NCI-H524 (cell line): ENCODE results near the gene CENPA.
"Not testable (repeated sequence)": the region's sequence is repeated elsewhere in the genome, so short reads cannot be mapped to it uniquely, and the experiment has no call there.

Experiments
- DNase-seq, 2 experiments: peaks; one replicate each; lab custom pipeline; 2025; lab: John Stamatoyannopoulos, UW

Gene CENPA

DNA sequence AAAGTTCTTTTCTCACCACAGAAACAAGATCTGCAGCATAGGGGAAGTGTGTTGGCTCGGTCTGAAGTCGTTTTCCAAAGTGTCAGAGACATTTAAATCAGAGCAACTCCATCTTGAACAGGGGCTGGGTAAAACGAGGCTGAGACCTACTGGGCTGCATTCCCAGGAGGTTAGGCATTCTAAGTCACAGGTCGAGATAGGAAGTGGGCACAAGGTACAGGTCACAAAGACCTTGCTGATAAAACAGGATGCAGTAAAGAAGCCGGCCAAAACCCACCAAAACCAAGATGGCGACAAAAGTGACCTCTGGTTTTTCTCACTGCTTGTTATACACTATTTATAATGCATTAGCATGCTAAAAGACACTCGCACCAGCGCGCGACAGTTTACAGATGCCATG is 24.9 kb upstream of the CENPA start:
- DNase-seq, result not testable (repeated sequence)

DNA sequence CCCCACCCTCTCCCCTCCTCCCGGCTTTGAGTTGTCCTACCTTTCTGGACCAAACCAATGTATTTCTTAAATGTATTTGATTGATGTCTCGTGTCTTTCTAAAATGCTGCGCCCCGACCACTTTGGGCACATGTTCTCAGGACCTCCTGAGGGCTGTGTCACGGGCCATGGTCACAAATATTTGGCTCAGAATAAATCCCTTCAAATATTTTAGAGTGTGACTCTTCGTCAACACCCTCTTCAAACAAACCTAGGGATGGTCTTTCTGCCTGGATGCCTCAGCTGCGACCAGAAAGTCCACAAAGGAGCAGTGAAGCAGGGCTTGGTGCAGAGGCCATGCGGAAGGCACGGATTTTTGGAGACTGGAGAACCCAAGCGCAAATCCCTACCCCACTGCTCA is 22.8 kb upstream of the CENPA start:
- DNase-seq, result no peak

DNA sequence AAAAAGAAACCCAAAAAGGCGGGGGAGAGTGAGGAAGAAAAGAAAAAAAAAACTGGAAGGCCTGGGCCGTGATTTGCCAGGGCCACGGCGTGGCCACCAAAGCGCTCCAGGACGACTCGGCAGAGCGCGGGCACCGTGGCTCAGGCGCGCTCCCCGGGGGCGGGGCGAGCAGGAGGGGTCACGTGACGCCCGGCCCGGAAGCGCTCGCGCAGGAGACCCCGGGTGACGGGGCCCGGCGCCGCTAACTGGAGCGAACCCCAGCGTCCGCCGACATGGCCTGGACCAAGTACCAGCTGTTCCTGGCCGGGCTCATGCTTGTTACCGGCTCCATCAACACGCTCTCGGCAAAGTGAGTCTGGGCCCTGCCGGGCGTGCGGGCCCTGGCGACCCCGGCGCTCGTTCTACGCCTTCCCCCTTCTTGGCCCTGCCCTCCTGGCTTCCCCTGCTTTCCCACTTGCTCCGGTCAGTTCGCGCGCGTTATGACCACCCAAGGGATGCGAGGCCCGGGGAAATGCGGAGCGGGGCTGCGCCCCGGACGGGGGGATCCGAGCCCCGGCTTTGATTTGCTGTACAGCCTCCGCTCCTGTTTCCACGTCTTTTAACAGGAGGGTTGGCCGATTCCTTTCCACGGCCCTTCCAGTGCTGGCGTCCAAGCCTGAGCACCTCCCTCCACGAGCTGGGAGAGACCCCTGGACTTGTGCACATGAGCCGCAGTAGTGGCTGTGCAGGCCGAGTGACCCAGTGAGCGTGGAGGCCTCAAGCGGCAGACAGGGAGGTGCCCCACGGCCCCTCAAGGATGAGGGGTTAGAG is 21.6 kb upstream of the CENPA start, which contains the start of gene SLC35F6:
Gene SLC35F6, plus strand, starts transcription at position 207 of the 810 bp plus-strand sequence. Its CDS starts 66 bp downstream, at position 273.
- DNase-seq, result peak; percentile 65 to 74

DNA sequence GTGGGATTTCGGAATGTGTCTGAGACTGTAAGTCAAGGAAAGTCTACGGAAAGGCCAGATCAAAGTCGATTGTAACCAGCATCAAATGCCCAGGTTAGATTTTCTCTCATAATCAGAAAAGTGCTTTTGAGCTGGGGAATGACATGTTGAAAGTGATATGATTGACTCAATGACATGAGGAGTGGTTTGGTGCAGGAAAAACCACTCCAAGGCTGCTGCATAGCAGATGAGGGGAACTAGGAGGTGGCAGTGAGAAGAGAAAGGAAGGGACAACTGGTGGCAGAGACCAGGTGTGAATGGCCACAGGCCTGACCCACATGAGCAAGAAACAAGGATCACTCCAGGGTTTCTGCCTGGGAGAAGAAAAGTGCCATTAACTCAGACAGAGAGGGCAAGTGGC is 20.9 kb upstream of the CENPA start:
- no peak for DNase-seq

DNA sequence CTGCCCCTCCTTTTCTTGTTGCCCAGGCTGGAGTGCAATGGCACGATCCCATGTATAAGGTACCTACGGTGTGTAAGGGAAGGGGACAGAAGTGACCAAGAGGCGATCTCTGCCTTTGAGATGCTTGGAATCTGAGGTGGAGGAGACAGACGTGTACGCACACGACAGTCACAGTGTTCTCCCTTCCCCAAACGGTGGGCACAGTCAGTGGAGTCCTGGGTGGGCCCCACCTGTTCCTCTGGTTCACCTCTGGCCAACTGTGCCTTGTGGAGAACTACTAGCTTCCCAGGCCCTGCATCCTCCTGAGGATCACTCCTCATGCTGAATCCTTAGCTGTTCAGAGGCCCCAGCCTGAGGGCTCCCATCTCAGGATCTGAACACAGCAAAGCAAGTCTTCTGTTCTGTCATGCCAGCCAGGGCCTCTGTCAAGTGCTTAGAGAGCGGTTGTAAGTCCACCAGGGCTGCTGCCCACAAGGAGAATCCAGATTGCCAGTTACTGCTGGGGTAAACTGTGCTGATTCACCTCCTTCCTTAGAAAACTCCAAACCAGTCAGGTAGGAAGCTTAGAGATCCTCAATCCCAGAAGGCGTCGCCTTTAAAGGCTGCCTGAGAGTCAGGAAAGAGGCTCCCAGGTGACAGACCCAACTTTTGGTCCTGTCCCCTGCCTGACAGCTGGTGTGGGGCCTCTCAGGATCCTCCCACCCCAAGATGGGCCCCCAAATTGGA is 20.2 kb upstream of the CENPA start:
- DNase-seq, result no peak

DNA sequence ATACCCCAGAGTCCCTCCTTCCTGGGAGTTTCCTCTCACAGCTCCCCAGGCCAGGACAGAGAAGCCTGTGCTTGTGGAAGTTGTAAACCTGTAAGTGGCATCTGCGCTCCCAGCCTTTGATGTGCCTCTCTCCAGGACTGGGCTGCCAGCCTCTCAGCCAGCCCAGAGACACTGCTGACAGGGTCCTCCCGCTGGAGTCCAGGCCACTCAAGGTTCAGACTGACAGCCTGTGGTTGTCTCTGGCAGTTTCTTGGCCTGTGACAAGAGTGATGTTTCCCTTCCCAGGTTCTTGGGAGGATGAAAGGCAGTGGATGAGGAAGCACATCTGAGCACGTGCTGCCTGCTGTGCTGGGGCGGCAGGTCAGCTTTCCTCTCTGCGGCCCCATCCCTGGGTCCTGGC is 18.7 kb upstream of the CENPA start:
- DNase-seq, result no peak

DNA sequence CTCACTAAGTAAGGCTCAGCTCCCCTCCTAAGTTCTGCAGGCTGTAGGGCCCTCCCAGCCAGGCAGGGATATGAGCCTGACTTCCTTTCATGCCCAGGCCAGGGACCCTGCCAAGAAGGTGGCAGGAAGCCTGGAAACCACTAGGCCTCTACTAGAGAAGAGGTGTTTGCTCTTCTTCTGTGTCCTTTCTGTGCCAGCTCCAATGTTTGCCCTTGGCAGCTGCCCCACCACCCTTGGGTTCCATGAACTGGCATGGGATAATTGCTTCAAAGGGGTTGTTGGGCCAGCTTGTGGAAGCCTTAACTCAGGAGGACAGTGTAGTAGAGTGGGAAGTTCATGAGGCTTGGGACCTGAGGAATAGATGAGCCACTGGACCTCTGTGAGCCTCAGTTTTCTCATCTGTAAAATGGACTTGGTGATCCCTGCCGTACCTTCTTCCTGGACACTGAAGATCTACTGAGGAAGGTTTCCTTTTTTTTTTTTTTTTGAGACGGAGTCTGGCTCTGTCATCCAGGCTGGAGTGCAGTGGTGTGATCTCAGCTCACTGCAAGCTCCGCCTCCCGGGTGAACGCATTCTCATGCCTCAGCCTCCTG is 17.9 kb upstream of the CENPA start:
- no peak for DNase-seq

DNA sequence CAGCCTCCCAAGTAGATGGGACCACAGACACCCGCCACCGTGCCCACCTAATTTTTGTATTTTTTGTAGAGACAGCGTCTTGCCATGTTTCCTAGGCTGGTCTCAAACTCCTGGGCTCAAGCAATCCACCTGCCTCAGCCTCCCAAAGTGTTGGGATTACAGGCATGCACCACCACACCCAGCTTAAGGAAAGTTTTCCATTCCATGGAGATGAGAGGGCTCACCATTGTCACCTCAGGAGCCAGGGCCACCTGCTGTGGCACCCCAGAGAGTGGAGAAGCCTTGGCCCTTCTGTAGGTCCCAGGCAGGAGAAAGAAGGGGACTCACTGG is 17.1 kb upstream of the CENPA start:
- DNase-seq, result no peak

DNA sequence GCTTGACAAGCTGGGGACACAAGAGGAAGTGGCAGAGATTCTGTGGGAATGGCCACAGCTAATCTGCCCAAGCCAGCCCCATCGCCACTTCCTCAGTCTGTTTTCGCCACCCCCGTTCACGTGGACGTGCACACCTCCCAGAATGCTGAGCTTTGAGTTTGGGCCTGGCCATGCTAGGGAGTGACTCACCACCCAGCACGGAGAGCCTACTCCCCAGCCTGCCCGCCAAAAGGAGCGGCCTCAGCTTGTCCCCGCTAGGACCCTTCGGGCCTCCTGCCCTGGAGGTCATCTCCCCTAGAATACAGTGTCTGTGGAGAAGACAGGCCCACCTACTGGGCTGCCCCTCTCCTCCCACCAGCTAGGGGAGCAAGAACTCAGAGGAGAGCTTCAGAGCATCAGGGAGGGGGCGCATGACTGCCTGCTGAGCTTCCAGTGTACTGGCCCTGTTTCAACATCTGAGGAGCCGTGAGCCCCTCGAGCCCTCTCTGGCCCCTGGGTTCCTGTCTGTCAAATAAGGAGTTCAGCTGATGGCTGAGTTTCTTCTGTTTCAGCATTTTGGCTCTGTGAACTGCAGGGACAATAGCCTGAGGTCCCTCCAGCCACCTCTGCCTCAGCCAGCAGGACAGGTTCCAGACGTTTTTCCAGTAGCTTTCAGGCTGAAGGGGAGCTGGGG is 16.6 kb upstream of the CENPA start:
- DNase-seq, result no peak

DNA sequence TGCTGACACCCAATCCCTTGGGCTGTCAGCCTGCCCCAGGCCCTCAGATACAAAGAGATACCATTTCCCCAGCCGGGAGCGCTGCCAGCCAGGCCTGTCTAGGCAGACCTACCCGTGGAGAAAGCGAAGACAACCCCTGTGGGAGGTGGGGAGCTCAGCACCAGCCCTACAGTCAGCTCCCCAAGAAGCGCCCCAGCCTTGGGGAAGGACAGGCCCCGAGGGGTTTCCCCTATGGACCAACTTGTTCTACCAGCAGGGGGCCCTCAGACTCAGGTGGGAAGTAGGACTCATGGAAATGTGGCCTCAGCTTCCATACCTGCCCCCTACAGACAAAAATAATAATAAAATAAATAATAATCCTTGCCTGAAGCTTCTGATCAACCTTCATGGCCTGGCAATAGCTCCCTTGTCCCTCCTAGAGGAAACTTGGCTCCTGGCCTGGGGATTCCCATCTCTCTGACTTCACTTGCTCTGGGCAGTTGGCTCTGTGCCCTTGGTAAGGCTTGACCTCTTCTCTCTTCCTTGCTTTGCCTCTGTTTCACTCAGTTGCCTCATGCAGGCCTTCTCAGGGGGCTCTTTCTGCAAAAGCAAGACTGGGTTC is 14.8 kb upstream of the CENPA start:
- DNase-seq, result peak in 1 of 2 experiments; percentile 23

DNA sequence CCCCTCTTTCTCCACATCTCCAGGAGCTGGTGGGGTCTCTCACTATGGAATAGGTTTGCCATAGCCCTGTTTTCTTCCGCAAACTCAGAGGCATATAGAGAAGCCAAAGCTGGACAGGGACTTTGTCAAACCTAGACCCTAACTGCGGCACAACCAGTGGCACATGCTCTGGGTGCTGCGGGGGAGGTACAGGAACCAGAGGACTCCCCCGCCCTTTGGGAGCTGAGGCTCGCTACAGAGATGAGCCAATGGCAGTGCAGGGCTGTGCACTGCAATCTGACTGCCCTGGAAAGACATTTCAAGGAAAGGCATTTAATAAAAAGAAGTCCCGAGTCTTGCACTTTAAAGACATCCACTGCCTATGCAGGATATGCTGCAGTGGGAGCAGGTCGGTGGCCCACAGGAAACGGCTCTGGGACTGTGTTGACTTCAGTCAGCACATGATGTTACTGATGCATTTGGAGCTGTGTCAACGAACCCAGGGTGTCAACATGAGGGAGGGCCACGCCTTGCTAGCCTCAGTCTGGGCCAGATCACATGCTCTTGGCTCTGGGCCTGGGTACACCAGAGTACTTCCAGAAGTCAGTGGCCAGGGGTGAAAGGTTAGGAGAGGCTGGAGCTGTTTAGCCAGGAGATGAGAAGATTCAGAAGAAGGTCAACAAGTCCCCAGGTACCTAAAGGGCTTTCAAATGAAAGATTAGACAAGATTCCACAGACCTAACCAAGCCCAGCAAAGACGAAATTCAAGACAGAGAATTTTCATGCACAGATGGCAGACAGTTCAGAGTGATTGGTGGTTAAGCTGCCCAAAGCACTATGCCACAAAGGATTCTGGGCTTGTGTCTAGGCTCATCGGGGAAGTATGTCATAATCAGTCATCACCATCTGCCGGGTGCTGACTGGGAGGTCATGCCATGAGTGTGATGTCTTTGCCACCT is 13.5 kb upstream of the CENPA start:
- DNase-seq, result peak; percentile 97 to 99

DNA sequence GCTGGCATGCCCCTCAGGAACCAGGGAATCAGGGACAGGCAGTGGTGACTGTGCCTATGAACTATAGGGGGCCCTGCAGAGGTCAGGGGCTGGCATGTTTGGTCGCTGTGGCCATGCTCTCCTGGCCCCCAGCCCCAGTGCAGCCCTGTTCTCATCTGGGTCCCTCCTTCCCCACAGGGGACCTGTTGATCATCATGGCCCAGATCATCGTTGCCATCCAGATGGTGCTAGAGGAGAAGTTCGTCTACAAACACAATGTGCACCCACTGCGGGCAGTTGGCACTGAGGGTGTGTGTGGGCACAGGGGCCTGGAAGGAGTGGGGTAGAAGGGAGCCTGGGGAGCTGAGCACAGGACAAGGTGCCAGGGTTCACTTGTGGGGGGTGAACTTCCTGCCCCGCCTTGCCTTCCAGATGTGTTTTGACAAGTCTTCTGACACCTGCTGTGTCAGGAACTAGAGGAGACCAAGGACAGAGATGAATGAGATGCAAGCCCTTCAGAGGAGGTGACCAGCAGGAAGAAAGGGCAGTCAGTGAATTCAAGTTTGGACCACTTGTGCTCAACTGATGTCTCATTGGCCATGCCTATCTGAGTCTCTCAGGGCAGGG is 9.6 kb upstream of the CENPA start:
- DNase-seq, result no peak

DNA sequence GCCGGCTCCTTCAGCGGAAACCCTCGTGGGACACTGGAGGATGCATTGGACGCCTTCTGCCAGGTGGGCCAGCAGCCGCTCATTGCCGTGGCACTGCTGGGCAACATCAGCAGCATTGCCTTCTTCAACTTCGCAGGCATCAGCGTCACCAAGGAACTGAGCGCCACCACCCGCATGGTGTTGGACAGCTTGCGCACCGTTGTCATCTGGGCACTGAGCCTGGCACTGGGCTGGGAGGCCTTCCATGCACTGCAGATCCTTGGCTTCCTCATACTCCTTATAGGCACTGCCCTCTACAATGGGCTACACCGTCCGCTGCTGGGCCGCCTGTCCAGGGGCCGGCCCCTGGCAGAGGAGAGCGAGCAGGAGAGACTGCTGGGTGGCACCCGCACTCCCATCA is 7.8 kb upstream of the CENPA start:
- DNase-seq, result no peak

DNA sequence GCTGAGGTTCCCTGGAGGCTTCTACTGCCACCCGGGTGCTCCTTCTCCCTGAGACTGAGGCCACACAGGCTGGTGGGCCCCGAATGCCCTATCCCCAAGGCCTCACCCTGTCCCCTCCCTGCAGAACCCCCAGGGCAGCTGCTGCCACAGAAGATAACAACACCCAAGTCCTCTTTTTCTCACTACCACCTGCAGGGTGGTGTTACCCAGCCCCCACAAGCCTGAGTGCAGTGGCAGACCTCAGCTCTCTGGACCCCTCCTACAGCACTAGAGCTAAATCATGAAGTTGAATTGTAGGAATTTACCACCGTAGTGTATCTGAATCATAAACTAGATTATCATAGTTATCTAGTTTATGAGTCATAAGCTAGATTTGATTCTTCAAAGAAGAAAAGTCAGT is 7.3 kb upstream of the CENPA start:
- no peak for DNase-seq

DNA sequence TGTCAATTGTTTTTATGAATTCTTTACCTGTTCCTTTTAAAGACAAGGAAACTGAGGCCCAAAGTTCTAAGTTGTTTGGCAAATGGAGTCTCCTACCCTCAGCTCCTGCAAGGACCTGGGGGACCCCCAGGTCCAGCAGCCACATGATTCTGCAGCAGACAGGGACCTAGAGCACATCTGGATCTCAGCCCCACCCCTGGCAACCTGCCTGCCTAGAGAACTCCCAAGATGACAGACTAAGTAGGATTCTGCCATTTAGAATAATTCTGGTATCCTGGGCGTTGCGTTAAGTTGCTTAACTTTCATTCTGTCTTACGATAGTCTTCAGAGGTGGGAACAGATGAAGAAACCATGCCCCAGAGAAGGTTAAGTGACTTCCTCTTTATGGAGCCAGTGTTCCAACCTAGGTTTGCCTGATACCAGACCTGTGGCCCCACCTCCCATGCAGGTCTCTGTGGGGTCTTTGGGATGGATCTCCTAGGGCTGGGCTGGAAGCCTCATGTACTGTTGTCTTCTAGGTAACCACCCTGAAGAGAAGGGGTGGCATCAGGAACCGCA is 5.6 kb upstream of the CENPA start:
- DNase-seq, result no peak

DNA sequence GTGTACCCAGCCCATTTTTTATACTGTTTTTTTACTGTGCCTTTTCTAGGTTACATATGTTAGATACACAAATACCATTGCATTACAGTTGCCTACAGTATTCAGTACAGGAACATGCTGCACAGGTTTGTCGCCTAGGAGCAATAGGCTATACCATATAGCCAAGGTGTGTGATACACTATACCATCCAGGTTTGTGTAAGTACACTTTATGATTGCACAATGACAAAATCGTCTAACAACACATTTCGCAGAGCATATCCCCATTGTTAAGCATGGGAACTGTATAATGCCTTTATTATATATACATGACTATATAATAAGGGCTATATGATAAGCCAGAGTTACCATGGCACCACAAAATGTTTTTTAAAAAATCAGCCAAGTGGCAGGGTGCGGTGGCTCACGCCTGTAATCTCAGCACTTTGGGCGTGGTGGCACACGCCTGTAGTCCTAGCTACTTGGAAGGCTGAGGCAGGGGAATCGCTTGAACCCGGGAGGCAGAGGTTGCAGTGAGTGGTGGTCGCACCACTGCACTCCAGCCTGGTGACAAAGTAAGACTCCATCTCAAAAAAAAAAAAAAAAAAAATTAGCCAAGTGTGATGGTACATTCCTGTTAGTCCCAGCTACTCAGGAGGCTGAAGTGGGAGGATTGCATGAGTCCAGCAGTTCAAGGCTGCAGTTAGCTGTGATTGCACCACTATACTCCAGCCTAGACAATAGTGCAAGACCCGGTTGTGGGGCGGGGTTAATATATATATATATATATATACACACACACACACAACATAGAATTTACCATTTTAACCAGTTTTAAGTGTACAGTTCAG is 2.8 kb upstream of the CENPA start:
- DNase-seq, result no peak

DNA sequence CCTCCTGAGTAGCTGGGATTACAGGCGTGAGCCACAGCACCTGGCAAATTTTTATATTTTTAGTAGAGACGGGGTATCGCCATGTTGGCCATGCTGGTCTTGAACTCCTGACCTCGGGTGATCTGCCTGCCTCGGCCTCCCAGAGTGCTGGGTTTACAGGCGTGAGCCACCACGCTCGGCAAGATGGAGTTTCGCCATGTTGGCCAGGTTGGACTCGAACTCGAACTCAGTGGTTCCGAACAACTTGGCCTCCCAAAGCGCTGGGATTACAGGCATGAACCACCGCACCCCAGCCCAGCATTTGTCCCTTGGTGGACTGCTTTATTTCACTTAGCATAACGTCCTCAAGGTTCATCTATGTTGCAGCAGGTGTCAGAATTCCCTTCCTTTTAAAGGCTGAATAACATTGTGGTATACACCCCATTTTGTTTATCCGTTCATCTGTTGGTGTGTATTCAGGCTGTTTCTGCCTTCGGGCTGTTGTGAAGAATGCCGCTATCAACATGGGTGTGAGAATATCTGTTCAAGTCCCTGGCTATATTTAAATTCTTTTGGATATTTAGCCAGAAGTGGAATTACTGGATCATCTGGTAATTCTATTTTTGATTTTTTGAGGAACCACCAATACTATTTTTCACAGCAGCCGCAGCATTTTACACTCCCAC is 1.2 kb upstream of the CENPA start:
- DNase-seq, result no peak

DNA sequence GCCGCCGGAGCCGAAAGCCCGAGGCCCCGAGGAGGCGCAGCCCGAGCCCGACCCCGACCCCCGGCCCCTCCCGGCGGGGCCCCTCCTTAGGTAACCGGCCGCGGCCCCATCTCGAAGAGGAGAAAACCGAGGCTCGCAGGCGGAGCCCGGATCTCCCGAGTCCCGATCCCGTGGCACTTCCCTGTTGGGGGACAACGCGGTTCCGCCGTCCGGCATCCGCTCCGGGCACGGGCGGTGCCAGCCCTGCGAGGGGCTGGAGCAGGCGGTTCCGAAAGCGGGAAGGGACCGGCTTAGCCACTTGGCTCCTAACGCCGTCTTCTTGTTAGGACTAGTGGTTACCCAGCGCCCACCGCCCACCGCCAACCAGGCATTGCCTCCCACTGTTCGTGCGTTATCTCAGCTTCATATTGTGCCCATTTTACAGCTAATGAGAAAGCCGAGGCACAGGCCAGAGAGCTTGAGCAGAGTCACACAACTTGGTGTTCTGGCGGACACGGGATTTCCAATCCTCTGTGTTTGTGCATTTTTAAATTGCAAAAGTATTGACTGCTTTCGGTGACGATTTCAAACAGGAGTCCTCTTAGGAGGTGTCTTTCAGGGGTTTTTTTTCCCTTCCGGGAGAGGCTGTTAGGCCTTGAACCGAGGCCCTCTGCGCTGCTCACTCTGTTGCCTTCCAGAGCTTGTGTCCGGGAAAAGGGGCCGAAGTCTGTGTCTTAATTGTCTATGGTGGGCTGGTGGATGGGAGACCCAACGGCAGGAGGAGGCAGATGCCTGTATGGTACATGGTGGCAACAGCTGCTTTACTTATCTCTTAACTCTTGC is 562 bp downstream of the CENPA start:
- peak in 1 of 2 experiments; percentile 19 for DNase-seq
